IMR-90 (cell line): ENCODE data around the gene FA2H. TPM values are rescaled to one million over a fixed set of nuclear protein-coding genes. Genes with fewer than 3 reads are reported as not detected.
"Not testable (repeated sequence)": the region's sequence is repeated elsewhere in the genome, so short reads cannot be mapped to it uniquely, and the experiment has no call there.

ENCODE experiments used
- ATAC-seq: fragments of 200-7000 bp; cut with Tn5 transposase; 2 replicates; pipeline ENCODE4 v1.9.1; 2020; ENCODE audit warnings: low read depth, mild to moderate bottlenecking, moderate library complexity
- BruUV-seq: library from RNA; stranded (reverse); fragments of 400-500 nt; replicated peaks from 2 replicates; lab custom pipeline; 2021; lab: Mats Ljungman, UMichigan
- CTCF ChIA-PET: fragments of 300-600 bp; formaldehyde crosslinking; extraction: SDS; loops from one replicate; lab custom pipeline; 2021; ENCODE audit warnings: antibody characterized with exemption; lab: Yijun Ruan, JAX
- POLR2A ChIA-PET: fragments of 300-600 bp; sonication (Branson Sonifier 250); formaldehyde crosslinking; loops from one replicate; lab custom pipeline; 2022; ENCODE audit warnings: antibody characterized with exemption; ENCODE audit not compliant: unreplicated experiment; lab: Charles Lee
- DNase-seq: peaks from one replicate; pipeline ENCODE4 v3.0.0; 2013
- H2AFZ ChIP-seq: replicated peaks from 2 replicates; pipeline ENCODE3; 2013; ENCODE audit warnings: low read length, mild to moderate bottlenecking; ENCODE audit not compliant: poor library complexity
- H2AK5ac ChIP-seq: 2 replicates; pipeline ENCODE4 v1.6.1; 2013; ENCODE audit warnings: low read depth, low read length, inconsistent platforms
- H2AK9ac ChIP-seq: replicated peaks from 2 replicates; pipeline ENCODE3; 2013; ENCODE audit warnings: mild to moderate bottlenecking, low read depth, low read length, moderate library complexity; ENCODE audit not compliant: poor library complexity
- H2BK120ac ChIP-seq: 2 replicates; pipeline ENCODE4 v1.6.1; 2013; ENCODE audit warnings: low read depth, low read length, inconsistent platforms
- H2BK15ac ChIP-seq: 3 replicates; pipeline ENCODE4 v1.6.1; 2013; ENCODE audit warnings: low read depth, low read length, inconsistent platforms
- H2BK20ac ChIP-seq: 2 replicates; pipeline ENCODE4 v1.6.1; 2013; ENCODE audit warnings: low read depth, mild to moderate bottlenecking, inconsistent platforms, low read length, moderate library complexity
- H2BK5ac ChIP-seq: 2 replicates; pipeline ENCODE4 v1.6.1; 2013; ENCODE audit warnings: mild to moderate bottlenecking, low read depth, low read length, inconsistent platforms; ENCODE audit not compliant: poor library complexity, severe bottlenecking
- H3K14ac ChIP-seq: replicated peaks from 2 replicates; pipeline ENCODE4 v1.6.1; 2013; ENCODE audit warnings: low read depth, low read length, inconsistent platforms
- H3K18ac ChIP-seq: 2 replicates; pipeline ENCODE4 v1.6.1; 2013; ENCODE audit warnings: low read depth, low read length, control low read depth
- H3K23ac ChIP-seq: 2 replicates; pipeline ENCODE4 v1.6.1; 2013; ENCODE audit warnings: low read depth, low read length, inconsistent platforms
- H3K27ac ChIP-seq: 2 replicates; pipeline ENCODE4 v1.5.1; 2013; ENCODE audit warnings: mild to moderate bottlenecking, control low read depth, low read length; ENCODE audit not compliant: insufficient read depth
- H3K27me3 ChIP-seq: 2 replicates; pipeline ENCODE4 v1.6.1; 2013; ENCODE audit warnings: low read length; ENCODE audit not compliant: control insufficient read depth, insufficient read depth
- H3K36me3 ChIP-seq: 2 replicates; pipeline ENCODE4 v1.6.1; 2013; ENCODE audit warnings: low read length, mixed read lengths; ENCODE audit not compliant: control insufficient read depth, insufficient read depth
- H3K4ac ChIP-seq: 2 replicates; pipeline ENCODE4 v1.6.1; 2013; ENCODE audit warnings: low read depth, low read length, inconsistent platforms
- H3K4me1 ChIP-seq: 2 replicates; pipeline ENCODE4 v1.6.1; 2013; ENCODE audit warnings: low read length, mixed read lengths; ENCODE audit not compliant: control insufficient read depth, insufficient read depth
- H3K4me2 ChIP-seq: 2 replicates; pipeline ENCODE4 v1.6.1; 2013; ENCODE audit warnings: low read depth, mild to moderate bottlenecking, control low read depth, low read length, moderate library complexity
- H3K4me3 ChIP-seq: 2 replicates; pipeline ENCODE4 v1.5.1; 2013; ENCODE audit warnings: low read depth, mild to moderate bottlenecking, control low read depth, low read length, moderate library complexity; ENCODE audit not compliant: insufficient read depth
- H3K56ac ChIP-seq: 2 replicates; pipeline ENCODE4 v1.6.1; 2013; ENCODE audit warnings: low read length, inconsistent platforms; ENCODE audit not compliant: insufficient read depth; ENCODE audit errors: extremely low read depth
- H3K79me1 ChIP-seq, 2 experiments: 2 replicates each; pipeline ENCODE4 v1.6.1; 2013; ENCODE audit warnings: low read length in 2 of 2, inconsistent platforms in 1 of 2, low read depth in 1 of 2
- H3K9ac ChIP-seq: 2 replicates; pipeline ENCODE4 v1.6.1; 2013; ENCODE audit warnings: low read depth, low read length, control low read depth
- H3K9me1 ChIP-seq: 2 replicates; pipeline ENCODE4 v1.6.1; 2013; ENCODE audit warnings: low read length, inconsistent platforms; ENCODE audit not compliant: insufficient read depth
- H3K9me3 ChIP-seq: 2 replicates; pipeline ENCODE4 v1.6.1; 2013; ENCODE audit warnings: low read length; ENCODE audit not compliant: control insufficient read depth, insufficient read depth
- H4K20me1 ChIP-seq: 2 replicates; pipeline ENCODE4 v1.6.1; 2013; ENCODE audit warnings: low read length, inconsistent platforms; ENCODE audit not compliant: insufficient read depth
- H4K5ac ChIP-seq: 2 replicates; pipeline ENCODE4 v1.6.1; 2013; ENCODE audit warnings: mild to moderate bottlenecking, low read depth, low read length, control low read depth
- H4K8ac ChIP-seq, 2 experiments: 2 replicates each; pipeline ENCODE4 v1.6.1; 2013; ENCODE audit warnings: low read depth in 2 of 2, low read length in 2 of 2, control low read depth in 1 of 2, inconsistent platforms in 1 of 2
- H4K91ac ChIP-seq: 2 replicates; pipeline ENCODE4 v1.6.1; 2013; ENCODE audit warnings: low read depth, low read length, inconsistent platforms; ENCODE audit not compliant: insufficient read depth
- WGBS, 2 experiments: methylation state at CpG; one replicate each; pipeline versions ENCODE4 v1.1.5 to v1.1.7; 2013; ENCODE audit warnings: missing lambda C conversion rate in 2 of 2; ENCODE audit not compliant: insufficient read length in 1 of 2; ENCODE audit errors: extremely low coverage in 2 of 2; 5-methylcytosine and 5-hydroxymethylcytosine counted together
- dilution Hi-C: fragments of 300-500 bp; cut with HindIII; formaldehyde crosslinking; loops from one replicate; pipeline ENCODE4 v1.14.3; 2018; ENCODE audit warnings: low sequenced_read_pairs; ENCODE audit not compliant: unreplicated experiment
- in situ Hi-C: fragments of 300-500 bp; cut with MboI; formaldehyde crosslinking; loops from 3 replicates; pipeline ENCODE4 v1.14.3; 2019; ENCODE audit warnings: low sequenced_read_pairs, inconsistent platforms, mixed read lengths
- intact Hi-C: fragments of 100-400 bp; cut with micrococcal nuclease; formaldehyde crosslinking; loops from 2 replicates; pipeline ENCODE4 v1.10.0; 2022
- polyA plus RNA-seq, 3 experiments: library from polyadenylated mRNA; depleted of rRNA; stranded (reverse); fragments of >200 nt; gene quantifications; 2 replicates each; pipeline ENCODE4 v1.2.3, GENCODE V29; 2012; ENCODE audit warnings: low replicate concordance in 1 of 3
- total RNA-seq: library from RNA; depleted of rRNA; stranded (reverse); fragments of >200 nt; gene quantifications from 2 replicates; pipeline ENCODE4 v1.2.3, GENCODE V29; 2012

The FA2H gene
- total and polyA plus RNA-seq, 2 of the 4 experiments (the other 2 are of a cell fraction): not detected

GRCh38 chr16:74668877-74669276, 105.7 kb downstream of the FA2H start:
- BruUV-seq, H4K91ac ChIP-seq, dilution Hi-C loops, H3K9me1 ChIP-seq, CTCF ChIA-PET, H3K4me2 ChIP-seq, H2AK5ac ChIP-seq, in situ Hi-C loops, H3K4me3 ChIP-seq, H3K4me1 ChIP-seq, DNase-seq, H3K9me3 ChIP-seq, H3K18ac ChIP-seq, H3K23ac ChIP-seq, H3K27ac ChIP-seq, POLR2A ChIA-PET, H3K56ac ChIP-seq, H2BK120ac ChIP-seq, H3K14ac ChIP-seq, H2BK15ac ChIP-seq, H4K5ac ChIP-seq, H3K4ac ChIP-seq, ATAC-seq, intact Hi-C loops, H4K20me1 ChIP-seq, H3K9ac ChIP-seq, H3K27me3 ChIP-seq, H4K8ac ChIP-seq, H2BK20ac ChIP-seq, H2BK5ac ChIP-seq, H2AK9ac ChIP-seq, H2AFZ ChIP-seq: not testable (repeated sequence)
- H3K36me3 ChIP-seq: peaks cover 11% of the 10 kb centered on the region
- peaks cover 9 to 10% of the 10 kb centered on the region in 2 experiments for H3K79me1 ChIP-seq
- no CpG with 5 or more reads among the region's 10 CpGs for WGBS, 2 experiments
